GM18867 (cell line): ENCODE results near the gene ARF1.

Experiments used
- ATAC-seq: cut with Tn5 transposase; IDR thresholded peaks from one replicate; pipeline ENCODE4 v1.9.1; 2021; ENCODE audit warnings: mild to moderate bottlenecking, moderate library complexity; ENCODE audit not compliant: unreplicated experiment

The ARF1 gene

DNA sequence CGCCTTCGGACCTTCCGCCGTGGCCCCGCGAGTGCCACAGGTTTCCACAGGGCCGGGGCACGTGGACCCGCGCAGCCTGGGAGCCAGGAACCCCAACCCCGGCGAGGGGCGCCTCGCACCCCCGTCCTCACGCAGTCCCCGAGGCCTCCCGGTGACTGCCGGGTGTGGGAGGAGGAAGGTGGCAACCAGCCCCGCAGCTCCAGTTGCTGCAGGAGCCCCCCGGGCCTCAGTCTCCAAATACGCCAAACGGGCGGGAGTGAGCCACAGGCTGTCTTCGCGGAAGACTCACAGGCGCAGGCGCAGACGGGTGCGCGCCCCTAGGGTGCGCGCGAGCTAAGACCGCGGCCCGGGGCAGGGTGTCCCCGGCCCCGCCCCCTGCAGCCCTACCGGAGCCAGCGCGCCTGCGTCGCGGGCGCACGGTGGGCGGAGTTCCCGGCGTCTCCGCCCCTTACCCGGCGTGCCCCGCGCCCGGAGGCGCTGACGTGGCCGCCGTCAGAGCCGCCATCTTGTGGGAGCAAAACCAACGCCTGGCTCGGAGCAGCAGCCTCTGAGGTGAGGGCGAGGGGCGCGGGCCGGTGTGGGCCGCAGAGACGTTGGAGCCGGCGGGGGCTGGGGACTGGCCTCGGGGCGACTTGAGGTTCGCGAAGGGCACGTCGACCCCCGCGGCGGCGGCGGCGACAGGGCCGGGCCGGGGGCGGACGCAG is at the start of gene ARF1:
Gene ARF1 (plus strand): TSS at position 495 of the 704 bp plus-strand sequence. CDS start 14,407 bp downstream, outside the sequence.
- ATAC-seq = peak; percentile 75

DNA sequence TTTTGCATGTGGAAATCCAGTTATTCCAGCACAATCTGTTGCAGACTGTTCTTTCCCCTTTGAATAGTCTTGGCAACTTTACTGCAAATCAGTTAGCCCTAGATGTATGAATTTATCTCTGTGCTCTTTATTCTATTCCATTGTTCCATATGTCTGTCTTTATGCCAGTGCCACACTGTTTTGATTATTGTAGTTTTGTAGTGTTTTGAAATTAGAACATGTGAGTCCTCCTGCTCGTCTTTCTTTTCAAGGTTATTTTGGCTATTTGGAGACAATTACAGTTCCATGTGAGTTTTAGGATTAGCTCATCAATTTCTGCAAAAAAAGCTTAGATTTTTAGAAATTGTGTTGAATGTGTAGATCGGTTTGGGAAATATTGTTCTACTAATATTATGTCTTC is 49.1 kb upstream of the ARF1 start:
- no peak for ATAC-seq

DNA sequence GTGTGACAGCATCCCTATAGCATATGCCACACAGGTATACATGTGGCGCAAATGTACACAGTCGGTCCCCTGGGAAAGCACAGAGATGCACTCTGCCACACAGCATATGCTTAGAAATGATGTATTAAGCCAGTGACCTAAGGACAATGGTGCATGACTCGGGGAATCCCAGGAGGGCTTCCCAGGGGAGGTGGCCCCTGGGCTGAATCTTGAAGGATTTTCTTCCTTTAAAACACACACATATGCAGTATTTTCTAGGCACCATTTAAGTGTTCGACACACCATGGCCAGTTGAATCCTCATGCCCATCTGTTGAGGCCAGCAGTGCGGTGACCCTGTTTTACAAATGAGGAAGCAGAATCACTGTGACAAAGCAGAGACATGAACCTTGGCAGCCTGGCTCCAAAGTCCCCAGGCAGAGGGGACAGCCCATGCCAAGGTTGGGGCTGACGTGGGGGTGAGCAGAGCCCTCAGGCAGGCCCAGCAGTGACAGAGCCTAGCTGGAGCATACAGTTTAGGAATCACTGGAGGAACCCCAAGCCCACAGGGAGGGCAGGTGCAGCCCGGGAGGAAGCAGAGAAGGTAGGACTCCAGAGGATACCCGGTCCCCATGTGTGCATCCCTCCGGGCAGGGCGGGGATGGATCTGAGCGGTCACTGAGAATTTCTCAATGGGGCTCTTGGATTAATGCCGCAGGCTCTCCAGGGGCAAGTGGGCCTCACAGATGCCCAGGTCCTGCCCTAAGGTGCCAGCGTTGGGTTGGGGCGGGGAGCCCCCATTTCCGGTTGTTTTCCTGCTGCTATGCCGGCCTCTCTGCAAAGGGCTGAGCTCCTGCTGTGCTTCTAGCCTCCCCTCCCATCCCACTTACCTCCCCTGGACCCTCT is 47.3 kb upstream of the ARF1 start:
- ATAC-seq = no peak

DNA sequence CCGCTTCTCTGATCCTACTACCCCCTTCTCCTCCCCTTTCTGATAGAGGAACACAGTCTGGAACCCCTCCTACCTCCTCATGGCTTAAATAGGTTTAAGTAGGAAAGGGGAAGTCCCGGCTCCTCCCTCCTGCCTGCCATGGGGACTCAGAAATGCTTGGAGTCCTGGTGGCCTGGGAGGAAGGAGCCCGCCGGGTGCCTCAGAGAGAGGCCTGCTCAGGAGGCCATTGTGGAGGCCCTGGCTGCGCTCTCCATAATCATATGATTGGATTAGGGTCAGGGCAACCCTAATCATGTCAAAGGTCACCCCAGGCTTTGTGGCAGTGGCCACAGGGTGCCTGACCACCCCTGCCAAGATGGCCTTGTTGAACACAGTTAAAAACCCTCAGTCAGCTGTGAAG is 46.7 kb upstream of the ARF1 start:
- no peak for ATAC-seq

DNA sequence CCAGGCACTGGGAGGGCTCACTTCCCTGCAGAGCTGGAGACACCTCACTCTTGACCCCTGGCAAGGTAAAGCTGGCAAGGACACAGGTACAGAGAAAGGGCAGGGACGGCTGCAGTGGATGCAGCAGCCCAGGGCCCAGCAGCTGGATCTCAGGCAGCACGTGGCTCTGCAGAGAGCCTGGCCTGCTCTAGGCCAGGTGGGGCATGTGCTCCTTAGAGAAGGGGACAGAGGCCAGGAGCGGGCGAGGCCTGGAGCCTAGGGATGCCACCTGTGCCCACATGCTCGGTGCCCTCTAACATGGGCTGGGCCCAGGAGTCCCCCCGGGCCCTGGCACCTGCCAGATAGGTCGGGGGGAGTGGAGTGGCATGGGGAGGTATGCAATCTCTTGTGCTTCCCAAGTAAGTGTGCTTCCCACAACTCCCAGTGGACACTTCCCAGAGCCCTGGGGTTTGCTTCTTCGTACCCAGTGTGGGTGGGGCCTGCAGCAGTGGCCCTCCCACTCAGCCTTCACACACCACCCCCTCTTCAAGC is 45.7 kb upstream of the ARF1 start:
- ATAC-seq = no peak

DNA sequence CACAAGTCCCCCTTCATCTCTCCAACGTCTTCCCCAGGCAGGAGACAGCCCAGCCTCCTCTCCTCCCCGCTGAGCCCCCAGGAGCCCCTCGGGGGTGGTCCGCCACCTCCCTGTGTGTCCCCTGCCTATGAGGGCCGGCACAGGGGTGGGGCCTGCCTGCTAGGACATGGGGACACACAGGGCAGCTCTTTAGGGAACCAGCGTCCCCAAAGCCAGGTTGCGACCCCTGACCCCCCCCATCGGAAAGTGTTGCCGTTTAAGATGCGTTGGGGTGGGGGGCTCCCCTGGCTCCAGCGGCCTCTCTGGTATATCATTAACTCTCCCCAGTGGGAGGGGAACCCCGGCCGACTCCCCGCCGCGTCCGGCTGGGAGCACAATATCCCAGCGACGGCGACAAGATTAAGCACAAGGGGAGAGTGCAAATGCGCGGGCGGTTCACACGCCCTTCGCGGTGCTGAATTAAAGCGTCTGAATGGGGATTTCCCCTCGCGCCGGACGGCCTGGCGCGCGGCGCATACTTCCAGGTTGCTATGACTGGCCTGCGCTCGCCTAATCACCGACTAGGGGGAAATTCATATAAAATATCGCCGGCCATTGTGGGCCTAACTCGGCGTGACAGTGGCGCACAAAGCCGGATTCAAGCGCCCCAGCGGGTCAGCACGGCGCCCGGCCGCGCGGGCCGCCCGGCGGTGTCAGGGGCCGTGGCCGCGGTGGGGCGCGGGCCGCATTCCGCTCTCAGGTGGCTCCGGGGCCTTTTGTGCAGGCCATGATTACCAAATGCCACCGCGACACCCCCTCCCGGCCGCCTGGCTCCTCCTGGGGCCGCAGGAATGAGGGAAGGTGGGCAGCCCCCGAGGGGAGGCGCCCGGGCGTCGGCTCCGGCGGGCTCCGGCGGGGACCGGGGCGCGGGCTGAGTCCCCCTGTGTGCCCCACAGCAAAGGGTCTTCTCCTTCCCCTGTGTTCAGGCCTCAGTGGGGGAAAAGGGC is 44.8 kb upstream of the ARF1 start:
- ATAC-seq = peak; percentile 84

DNA sequence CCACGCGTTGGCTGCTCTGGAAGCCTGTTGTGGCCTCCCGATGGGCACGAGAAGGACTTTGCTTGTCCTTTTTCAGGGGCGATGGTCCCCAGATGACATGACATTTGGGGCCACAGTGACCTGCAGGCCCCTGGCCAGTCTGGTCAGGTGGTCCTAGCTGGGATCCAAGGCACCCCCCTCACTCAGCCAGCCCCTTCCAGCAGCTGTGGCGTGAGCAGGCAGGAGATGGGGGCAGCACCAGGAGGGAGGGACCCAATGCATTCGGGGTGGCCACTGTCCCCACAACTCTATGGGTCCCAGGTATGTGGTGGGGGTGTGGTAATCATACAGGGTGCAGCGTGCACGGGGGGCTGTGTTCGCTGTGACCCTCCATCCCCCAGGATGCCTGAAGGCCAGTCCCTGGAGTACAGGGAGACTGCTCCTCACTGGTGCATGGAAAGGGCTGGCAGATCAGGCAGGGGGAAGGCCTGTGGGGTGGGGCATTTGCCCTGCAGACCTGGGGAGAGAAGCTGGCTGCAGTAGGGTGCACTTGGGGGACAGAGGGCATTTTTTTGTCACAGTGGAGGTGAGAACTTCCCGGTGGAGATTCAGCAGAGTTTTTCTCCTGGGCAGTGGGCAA is 44.0 kb upstream of the ARF1 start:
- ATAC-seq = no peak

DNA sequence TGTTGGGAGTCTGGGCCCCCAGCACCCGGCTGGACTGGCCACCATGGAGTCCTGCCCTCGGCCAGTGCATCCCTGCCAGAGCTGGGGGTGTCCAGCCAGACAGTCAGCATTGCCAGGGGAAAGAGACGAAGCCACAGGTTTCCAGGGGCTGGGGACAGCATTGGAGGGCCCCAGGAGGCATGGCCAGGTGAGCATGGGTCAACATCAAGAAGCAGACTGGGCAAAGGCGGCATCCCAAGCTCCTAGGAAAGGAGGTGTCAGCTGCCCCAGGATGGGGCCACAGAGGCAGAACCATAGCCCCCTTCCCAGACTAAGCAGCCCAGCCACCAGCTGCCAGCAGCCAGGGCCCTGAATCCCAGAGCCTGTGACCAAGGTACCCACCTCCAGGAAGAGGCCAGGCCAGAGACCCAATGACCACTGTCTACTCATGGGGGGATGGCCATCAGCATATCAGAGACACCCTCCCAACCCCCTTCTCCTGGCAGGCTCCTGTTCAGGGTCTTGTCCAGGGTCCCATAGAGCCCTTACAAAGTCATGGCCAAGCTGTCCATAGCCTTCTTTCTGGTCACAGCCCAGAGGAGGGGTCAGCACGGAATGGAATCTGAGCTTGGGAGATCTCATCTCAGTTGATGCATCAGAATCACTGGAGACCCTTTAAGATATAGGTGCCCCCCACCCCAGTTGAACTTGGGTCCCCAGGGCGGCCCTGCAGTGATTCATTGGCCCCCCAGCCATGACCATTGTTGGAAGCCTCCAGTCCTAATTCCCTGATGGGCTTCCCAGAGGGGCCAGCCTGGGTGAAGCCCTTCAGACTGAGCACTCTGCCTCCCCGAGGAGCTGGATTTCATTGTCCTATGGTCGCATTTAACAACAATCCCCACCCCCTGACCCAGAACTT is 43.3 kb upstream of the ARF1 start:
- no peak for ATAC-seq

DNA sequence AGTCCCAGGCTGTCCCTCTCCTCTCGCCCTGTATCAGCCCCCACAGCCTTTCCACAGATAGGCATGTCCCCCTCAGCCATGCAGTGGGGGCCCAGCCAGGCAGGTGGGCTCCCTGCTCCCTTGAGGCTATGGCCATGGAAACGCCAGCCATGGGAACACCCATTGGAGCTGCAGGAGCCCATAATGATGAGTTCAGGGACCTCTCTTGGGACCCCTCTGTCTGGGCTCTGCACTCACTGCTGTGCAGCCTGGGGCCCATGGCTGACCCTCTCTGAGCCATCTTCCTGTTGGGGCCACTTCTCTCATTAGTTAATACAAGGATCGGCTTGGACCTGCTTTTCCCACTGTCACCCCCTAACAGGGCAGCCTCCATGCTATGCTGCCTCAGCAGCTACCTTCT is 42.5 kb upstream of the ARF1 start:
- ATAC-seq = no peak

DNA sequence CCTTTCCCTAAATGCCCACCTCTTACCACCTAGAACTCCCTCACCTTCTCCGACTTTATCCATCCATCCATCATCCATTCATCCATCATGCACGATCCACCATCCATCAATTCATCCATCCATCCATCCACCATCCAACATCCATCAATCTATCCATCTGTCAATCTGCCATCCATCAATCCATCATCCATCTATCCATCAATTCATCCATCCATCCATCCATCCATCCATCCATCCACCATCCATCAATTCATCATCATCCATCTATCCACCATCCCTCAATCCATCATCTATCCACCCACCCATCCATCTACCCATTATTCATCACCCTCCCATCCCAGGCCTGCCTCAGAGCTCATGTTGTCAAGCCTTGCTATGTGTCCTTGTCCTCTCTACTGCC is 41.2 kb upstream of the ARF1 start:
- no peak for ATAC-seq

DNA sequence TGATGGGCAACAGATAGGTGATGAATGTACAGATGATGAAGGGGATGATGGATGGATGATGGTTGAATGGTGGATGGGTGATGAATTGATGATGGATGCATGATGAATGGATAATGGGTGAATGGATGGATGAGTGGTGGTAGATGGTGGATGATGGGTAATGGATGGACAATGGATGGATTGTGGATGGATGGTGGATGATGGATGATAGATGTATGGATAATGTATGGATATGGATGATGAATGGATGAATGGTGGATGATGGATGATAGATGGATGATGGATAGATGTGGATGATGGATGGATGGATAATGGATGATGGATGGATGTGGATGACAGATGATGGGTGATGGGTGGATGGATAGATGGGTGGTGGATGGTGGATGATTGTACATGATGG is 40.0 kb upstream of the ARF1 start:
- ATAC-seq = no peak

DNA sequence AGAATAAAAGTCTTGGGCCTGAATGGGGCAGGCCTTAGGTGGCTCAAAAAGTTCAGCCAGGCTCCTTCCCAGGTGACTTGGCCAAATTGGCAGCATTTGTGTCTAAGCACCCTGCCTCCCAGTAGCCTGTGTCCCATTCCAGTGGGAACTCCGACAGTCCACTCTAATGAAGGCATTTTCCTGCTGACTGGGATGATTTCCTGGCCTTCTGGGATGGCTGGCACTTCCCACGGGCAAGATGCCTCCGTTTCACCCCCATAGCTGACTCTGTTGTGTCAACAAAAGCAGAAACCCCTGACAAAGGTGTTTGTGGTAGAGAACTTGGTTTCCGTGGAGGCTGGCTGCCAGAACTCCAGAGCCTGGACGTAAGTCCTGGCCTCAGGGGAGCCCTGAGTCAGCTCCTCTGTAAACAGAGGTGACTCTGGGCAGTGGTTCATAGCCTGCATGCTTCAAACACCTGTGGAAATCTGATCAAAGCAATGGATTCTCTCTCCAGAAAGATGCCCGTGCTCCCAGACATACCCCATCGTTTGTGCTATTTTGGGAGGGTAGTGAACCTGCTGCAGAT is 39.1 kb upstream of the ARF1 start:
- no peak for ATAC-seq

DNA sequence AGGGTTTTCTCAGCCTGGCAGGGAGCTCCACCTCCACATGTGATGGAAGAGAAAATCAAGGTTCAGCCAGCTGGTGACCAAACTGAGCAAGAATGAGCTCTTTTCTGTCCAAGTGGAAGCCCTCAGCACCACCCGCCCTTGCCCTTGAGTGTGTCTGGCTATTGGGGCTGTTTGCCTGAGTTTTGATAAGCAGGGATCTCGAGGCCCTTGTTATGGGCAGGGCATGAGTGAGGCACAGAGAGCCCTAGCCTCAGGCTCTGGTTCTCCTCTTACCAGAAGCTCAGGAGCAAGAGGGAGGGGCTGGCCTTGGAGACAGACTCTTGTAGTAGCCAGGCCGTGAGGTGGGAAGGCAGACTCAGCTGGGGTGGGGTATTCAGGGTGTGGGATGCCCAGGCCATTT is 37.5 kb upstream of the ARF1 start:
- no peak for ATAC-seq

DNA sequence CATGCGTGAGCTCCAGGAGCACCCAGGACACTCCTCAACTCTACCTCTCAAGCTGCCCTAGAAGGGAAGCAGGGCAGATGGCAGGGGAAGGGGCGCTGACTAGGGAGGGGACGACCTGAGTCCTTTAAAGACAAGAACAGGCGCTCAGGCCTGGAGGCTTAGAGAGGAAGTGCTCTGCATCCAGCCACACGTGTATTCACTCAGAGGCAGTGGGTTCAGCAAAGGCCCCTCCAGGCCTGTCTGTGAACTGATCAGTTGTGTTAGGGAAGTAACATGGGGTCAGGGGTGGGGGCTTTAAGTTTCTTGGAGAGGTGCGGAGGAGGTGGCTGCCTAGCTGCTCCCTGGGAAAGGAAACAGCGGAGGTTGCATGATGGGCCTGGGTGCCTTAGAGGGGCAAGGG is 37.1 kb upstream of the ARF1 start:
- no peak for ATAC-seq

DNA sequence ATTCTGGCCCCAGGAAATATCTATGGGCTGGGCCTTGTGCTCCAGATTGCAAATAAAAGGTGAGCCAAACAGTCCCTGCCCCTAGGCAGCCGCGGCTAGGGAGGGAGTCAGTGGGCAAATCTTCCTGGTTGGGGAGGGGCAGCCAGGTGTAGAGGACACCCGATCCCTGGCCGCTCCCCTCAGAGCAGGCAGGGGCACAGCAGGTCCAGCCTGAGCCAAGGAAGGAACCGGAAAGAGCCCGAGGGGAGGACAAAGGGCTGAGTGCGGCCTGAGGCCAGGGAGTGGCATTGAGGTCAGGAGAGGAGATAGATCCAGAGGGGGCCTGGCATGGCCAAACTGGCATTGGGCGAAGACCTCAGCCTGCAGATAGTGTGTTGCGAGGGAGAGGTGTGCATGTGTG is 36.6 kb upstream of the ARF1 start:
- ATAC-seq = no peak

DNA sequence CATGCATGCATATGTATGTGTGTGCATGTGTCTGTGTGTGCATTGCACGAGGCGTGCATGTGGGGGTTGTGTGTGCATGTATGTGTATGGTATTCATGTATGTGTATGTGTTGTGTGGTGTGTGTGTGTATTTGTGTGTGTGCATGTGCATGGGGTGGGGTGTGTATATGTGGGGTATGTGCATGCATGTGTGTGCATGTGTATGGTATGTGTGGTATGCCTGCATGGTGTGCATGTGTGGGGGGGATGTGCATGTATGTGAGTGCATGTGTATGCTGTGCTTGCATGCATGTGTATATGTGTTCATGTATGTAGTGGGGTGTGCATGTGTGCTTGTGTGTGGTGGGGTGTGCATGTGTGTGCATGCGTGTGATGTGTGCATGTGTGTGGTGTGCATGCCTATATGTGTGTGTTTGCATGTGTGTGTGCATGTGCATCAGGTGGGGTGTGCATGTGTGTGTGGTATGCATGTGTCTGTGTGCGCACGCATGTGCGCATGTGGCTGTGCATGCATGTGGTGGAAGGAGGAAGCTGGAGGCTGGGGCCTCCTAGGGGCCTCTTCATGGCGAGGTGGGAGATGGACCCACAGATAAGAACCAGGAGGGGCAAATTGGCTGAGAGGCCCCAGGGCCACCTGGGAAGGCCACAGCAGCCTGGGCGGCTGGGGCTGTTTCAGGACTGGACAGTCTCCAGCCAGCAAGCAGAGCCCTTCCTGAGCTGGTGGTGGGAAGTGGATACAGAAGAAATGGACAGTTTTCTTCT is 35.9 kb upstream of the ARF1 start:
- no peak for ATAC-seq

DNA sequence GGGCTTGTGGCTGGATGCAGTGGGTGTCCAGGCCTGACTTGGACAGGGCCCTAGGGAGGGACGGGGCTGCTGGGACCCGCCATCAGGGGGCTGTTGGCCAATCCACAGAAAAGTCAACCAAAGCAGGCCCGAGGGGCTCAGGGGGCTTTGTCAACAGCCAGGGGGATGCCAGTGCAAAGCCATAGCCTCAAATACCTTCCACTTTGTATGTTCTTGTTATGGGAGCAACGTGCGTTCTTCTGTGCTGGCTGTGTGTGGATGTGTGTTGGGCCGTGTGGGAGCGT is 35.4 kb upstream of the ARF1 start:
- ATAC-seq = no peak

DNA sequence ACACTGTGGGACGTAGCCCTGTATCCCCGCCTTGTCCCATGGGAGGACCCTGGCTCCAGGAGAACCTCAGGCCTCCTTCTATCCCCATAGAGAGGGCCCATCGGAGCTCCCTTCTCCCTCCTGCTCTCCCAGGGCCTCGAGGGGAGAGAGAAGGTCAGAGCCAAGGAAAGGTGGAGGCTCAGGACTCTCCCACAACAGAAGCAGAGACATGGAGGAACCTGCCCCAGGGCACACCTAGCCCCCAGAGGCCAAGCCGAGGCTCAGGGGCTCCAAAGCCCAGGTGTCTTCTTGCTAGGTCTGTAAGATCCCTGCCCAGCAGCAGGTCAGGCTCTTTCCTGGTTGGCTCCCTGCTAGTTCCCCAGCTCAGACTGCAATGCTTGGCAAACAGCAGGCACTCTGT is 34.4 kb upstream of the ARF1 start:
- ATAC-seq = no peak
